Measurements from ENCODE around the gene ACTR2. TPM values are rescaled to one million over a fixed set of nuclear protein-coding genes. Genes with fewer than 3 reads are reported as not detected.

ACTR2 gene
- total and polyA plus RNA-seq, 9 of the 15 experiments (the other 6 are each of a cell fraction or from before 2014, with no cell fraction given): 47.3 to 239 (median 108) TPM

DNA sequence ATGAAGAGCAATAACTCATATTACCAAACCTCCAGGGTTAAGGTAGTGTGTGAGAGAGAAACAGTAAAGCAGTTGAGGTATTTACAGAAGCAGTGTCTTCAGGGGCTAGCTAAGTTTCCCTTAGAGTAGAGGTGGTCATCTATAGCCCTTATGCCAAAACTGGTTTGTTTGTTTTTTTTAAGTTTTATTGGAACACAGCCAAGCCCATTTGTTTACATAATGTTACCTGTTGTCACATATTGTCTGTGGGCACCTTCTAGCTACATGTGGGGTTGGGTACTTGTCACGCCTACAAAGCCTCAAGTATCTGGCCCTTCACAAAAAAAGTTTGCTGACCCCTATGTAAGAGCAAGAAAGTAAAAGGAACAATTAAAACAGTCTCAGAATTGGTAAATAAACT lies 39.4 kb downstream of the ACTR2 start:
- no peaks in the 10 kb centered on the region; a peak in 1 of 5 replicates for H3K4me1 ChIP-seq (replicated peaks in 1 of 2; ENCODE audit: control insufficient read depth in 2 of 2, insufficient read depth in 2 of 2, low read length in 2 of 2)
- no peaks in the 10 kb centered on the region for H3K27me3 ChIP-seq (ENCODE audit: control insufficient read depth in 2 of 2, insufficient read depth in 2 of 2, low read length in 2 of 2)
- intact Hi-C loops (cut with micrococcal nuclease) (loop anchor here (5.0 kb wide), 1 partner anchor 115 kb away; no protein-coding TSS in a partner anchor), in situ Hi-C loops (cut with MboI) (no loop called here)
- ChIA-PET POLR2A (no interaction called here), CTCF (ENCODE audit: low intra/inter-chr PET ratio) (no interaction called here)
- 100% methylated on average over 1 of the region's 1 CpG for WGBS (ENCODE audit: insufficient coverage, low coverage, missing lambda C conversion rate)
- no peak overlapping the region for H3K9ac ChIP-seq (ENCODE audit: insufficient read depth in 1 of 2, low read depth in 2 of 2, low read length in 2 of 2)
- no peaks in the 10 kb centered on the region for H3K9me1 ChIP-seq (ENCODE audit: control insufficient read depth, insufficient read depth, low read length)
- no peak overlapping the region for H3K27ac ChIP-seq (ENCODE audit: extremely low read depth, low read depth, low read length)
- H3K4me2 ChIP-seq (ENCODE audit: insufficient read depth, low read length): no peak overlapping the region
- no peak for FAIRE-seq
- H3K36me3 ChIP-seq (ENCODE audit: control insufficient read depth, insufficient read depth, low read length): peaks cover 82% of the 10 kb centered on the region
- no TSS peak for BruUV-seq (replicated peaks)
- no peak overlapping the region for H3K4me3 ChIP-seq
- no peak for ATAC-seq
- TF ChIP-seq, protein P1, sequence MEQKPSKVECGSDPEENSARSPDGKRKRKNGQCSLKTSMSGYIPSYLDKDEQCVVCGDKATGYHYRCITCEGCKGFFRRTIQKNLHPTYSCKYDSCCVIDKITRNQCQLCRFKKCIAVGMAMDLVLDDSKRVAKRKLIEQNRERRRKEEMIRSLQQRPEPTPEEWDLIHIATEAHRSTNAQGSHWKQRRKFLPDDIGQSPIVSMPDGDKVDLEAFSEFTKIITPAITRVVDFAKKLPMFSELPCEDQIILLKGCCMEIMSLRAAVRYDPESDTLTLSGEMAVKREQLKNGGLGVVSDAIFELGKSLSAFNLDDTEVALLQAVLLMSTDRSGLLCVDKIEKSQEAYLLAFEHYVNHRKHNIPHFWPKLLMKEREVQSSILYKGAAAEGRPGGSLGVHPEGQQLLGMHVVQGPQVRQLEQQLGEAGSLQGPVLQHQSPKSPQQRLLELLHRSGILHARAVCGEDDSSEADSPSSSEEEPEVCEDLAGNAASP (IDR thresholded peaks at IDR 0.05): no peak
- peak; percentile 69 for TF ChIP-seq NFIC (IDR thresholded peaks at IDR 0.05)
- H3K79me2 ChIP-seq (ENCODE audit: control insufficient read depth, insufficient read depth, low read length): 0 out of 3 replicates have a peak, but pooled peaks cover 7% of the 10 kb centered on the region
- H4K20me1 ChIP-seq (replicated peaks; ENCODE audit: control insufficient read depth, insufficient read depth, low read length): no peaks in the 10 kb centered on the region; the same call in 1 of the 2 replicates
- H3K9me3 ChIP-seq (replicated peaks; ENCODE audit: control insufficient read depth, insufficient read depth, low read depth, low read length): no peaks in the 10 kb centered on the region
- H2AFZ ChIP-seq (ENCODE audit: low read depth, low read length): no peak overlapping the region
- no peak for DNase-seq (ENCODE audit: extremely low read depth in 1 of 4, low spot score in 3 of 4)

DNA sequence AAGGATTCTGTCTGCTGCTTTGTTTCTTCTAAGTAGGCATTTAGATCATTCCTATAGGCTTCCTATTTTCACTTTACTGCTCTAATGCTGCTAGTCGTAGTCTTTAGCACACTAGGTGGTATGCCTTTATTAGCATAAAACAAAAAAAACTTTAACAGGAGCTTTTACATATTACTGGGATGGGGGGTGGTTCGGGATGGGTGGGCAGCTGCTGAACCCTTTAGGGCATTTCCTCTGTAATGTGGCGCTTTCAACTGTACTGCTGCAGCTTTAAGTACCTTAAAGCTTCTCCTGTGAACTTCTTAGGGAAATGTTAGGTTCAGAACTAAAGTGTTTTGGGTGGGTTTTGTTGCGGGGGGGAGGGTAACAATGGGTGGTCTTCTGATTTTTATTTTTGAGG lies 41.3 kb downstream of the ACTR2 start:
- H3K27me3 ChIP-seq (ENCODE audit: control insufficient read depth in 2 of 2, insufficient read depth in 2 of 2, low read length in 2 of 2): no peaks in the 10 kb centered on the region
- no peak for FAIRE-seq
- H3K9ac ChIP-seq (ENCODE audit: insufficient read depth in 1 of 2, low read depth in 2 of 2, low read length in 2 of 2): no peak overlapping the region
- intact Hi-C loops (cut with micrococcal nuclease) (loop anchor here (5.0 kb wide), 1 partner anchor 113 kb away; no protein-coding TSS in a partner anchor), in situ Hi-C loops (cut with MboI) (no loop called here)
- H3K4me3 ChIP-seq: no peak overlapping the region
- POLR2A ChIA-PET: no interaction called here
- no peaks in the 10 kb centered on the region for H3K9me1 ChIP-seq (ENCODE audit: control insufficient read depth, insufficient read depth, low read length)
- H3K27ac ChIP-seq (ENCODE audit: extremely low read depth, low read depth, low read length): no peak overlapping the region
- 0 out of 3 replicates have a peak, but pooled peaks cover 7% of the 10 kb centered on the region for H3K79me2 ChIP-seq (ENCODE audit: control insufficient read depth, insufficient read depth, low read length)
- ATAC-seq: no peak
- H2AFZ ChIP-seq (ENCODE audit: low read depth, low read length): no peak overlapping the region
- WGBS (ENCODE audit: insufficient coverage, low coverage, missing lambda C conversion rate): 81% methylated on average over 4 of the region's 4 CpGs
- H4K20me1 ChIP-seq (replicated peaks; ENCODE audit: control insufficient read depth, insufficient read depth, low read length): no peaks in the 10 kb centered on the region; the same call in 1 of the 2 replicates
- H3K4me1 ChIP-seq (replicated peaks in 1 of 2; ENCODE audit: control insufficient read depth in 2 of 2, insufficient read depth in 2 of 2, low read length in 2 of 2): no peaks in the 10 kb centered on the region; a peak in 1 of 5 replicates
- DNase-seq (ENCODE audit: extremely low read depth in 1 of 4, low spot score in 3 of 4): no peak
- CTCF ChIA-PET (ENCODE audit: low intra/inter-chr PET ratio): no interaction called here
- H3K9me3 ChIP-seq (replicated peaks; ENCODE audit: control insufficient read depth, insufficient read depth, low read depth, low read length): no peaks in the 10 kb centered on the region
- peaks cover 82% of the 10 kb centered on the region for H3K36me3 ChIP-seq (ENCODE audit: control insufficient read depth, insufficient read depth, low read length)
- H3K4me2 ChIP-seq (ENCODE audit: insufficient read depth, low read length): no peak overlapping the region
- BruUV-seq (replicated peaks): no TSS peak
- TF ChIP-seq CREM (IDR thresholded peaks at IDR 0.05; ENCODE audit: low read depth): no peak
- no peak for TF ChIP-seq POLR2AphosphoS5 (IDR thresholded peaks at IDR 0.05; ENCODE audit: control insufficient read depth, insufficient read depth, low read depth, low read length)
- TF ChIP-seq ZNF507 (tag; conservative IDR thresholded peaks at IDR 0.05): no peak
- no peak for TF ChIP-seq JUND (IDR thresholded peaks at IDR 0.05; ENCODE audit: borderline replicate concordance, low read depth, low read length)
- no peak for TF ChIP-seq JUND (tag; IDR thresholded peaks at IDR 0.05; ENCODE audit: borderline replicate concordance, low read depth, low read length)
- TF ChIP-seq, protein P2, sequence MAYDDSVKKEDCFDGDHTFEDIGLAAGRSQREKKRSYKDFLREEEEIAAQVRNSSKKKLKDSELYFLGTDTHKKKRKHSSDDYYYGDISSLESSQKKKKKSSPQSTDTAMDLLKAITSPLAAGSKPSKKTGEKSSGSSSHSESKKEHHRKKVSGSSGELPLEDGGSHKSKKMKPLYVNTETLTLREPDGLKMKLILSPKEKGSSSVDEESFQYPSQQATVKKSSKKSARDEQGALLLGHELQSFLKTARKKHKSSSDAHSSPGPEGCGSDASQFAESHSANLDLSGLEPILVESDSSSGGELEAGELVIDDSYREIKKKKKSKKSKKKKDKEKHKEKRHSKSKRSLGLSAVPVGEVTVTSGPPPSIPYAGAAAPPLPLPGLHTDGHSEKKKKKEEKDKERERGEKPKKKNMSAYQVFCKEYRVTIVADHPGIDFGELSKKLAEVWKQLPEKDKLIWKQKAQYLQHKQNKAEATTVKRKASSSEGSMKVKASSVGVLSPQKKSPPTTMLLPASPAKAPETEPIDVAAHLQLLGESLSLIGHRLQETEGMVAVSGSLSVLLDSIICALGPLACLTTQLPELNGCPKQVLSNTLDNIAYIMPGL (CRISPR knock-in tag; IDR thresholded peaks at IDR 0.05): no peak
- no peak for TF ChIP-seq ZBED1 (IDR thresholded peaks at IDR 0.05)
- TF ChIP-seq, protein P3, sequence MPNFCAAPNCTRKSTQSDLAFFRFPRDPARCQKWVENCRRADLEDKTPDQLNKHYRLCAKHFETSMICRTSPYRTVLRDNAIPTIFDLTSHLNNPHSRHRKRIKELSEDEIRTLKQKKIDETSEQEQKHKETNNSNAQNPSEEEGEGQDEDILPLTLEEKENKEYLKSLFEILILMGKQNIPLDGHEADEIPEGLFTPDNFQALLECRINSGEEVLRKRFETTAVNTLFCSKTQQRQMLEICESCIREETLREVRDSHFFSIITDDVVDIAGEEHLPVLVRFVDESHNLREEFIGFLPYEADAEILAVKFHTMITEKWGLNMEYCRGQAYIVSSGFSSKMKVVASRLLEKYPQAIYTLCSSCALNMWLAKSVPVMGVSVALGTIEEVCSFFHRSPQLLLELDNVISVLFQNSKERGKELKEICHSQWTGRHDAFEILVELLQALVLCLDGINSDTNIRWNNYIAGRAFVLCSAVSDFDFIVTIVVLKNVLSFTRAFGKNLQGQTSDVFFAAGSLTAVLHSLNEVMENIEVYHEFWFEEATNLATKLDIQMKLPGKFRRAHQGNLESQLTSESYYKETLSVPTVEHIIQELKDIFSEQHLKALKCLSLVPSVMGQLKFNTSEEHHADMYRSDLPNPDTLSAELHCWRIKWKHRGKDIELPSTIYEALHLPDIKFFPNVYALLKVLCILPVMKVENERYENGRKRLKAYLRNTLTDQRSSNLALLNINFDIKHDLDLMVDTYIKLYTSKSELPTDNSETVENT (CRISPR knock-in tag; IDR thresholded peaks at IDR 0.05): no peak
- TF ChIP-seq ZNF212 (CRISPR knock-in tag; IDR thresholded peaks at IDR 0.05): no peak

Measured in K562 (cell line).